Measurements from ENCODE around the gene ARHGEF4.

ARHGEF4 gene

GRCh38 chr2:130922417-130922816, 85.7 kb downstream of the ARHGEF4 start:
- H3K4me3 ChIP-seq (ENCODE audit: low read depth, low read length), result no peak overlapping the region
- DNase-seq (ENCODE audit: low read depth), result no peak
- no peak for TF ChIP-seq CTCF (IDR thresholded peaks at IDR 0.05; ENCODE audit: insufficient read depth, low read depth, low read length, missing control alignments)

DNA sequence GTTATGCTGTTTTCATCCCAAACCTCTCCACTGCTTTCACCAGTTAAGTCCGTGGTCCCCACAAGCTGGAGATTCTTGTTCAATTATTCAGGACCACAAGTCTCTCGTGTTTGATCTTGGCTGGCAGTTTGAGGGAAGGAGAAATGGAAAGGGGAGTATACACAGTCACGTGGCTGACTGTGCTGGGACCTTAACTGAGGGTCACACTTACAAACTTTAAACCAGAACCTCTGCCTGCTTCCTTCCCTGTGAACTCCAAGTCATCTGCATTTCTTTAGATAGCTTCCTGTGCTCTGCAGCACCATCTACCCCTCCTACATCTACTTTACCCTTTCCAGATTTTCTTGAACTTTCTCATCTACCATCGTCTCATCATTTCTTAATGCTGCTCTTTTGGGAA, 91.7 kb downstream of the ARHGEF4 start:
- no peak for DNase-seq (ENCODE audit: low read depth)
- TF ChIP-seq CTCF (IDR thresholded peaks at IDR 0.05; ENCODE audit: insufficient read depth, low read depth, low read length, missing control alignments), result no peak
- H3K4me3 ChIP-seq (ENCODE audit: low read depth, low read length), result no peak overlapping the region

- no peak for TF ChIP-seq CTCF (IDR thresholded peaks at IDR 0.05; ENCODE audit: insufficient read depth, low read depth, low read length, missing control alignments)
- DNase-seq (ENCODE audit: low read depth), result no peak
- no peak overlapping the region for H3K4me3 ChIP-seq (ENCODE audit: low read depth, low read length)
Measured at GRCh38 chr2:130930740-130931659, 94.3 kb downstream of the ARHGEF4 start.

GRCh38 chr2:130933501-130933900, 96.8 kb downstream of the ARHGEF4 start:
- no peak for TF ChIP-seq CTCF (IDR thresholded peaks at IDR 0.05; ENCODE audit: insufficient read depth, low read depth, low read length, missing control alignments)
- no peak overlapping the region for H3K4me3 ChIP-seq (ENCODE audit: low read depth, low read length)

DNA sequence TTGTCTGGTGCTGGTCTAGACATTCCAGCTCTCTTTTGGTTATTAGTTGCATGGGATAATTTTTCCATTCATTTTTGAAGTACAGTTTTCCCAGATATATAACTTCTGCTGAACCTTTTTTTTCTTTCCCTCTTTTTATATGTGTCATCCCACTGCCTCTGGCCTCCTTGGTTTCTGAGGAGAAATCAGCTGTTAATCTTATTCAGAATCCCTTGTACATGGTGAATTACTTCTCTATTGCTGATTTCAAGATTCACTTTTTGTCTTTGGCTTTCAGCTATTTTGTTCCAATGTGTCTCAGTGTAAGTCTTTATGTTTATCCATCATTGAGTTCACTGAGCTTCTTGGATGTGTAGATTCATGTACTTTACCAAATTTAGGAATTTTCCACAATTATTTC, 99.7 kb downstream of the ARHGEF4 start:
- H3K4me3 ChIP-seq (ENCODE audit: low read depth, low read length), result no peak overlapping the region
- no peak for TF ChIP-seq CTCF (IDR thresholded peaks at IDR 0.05; ENCODE audit: insufficient read depth, low read depth, low read length, missing control alignments)
- DNase-seq (ENCODE audit: low read depth), result no peak

More at GRCh38 chr2:130933501-130933900, 96.8 kb downstream of the ARHGEF4 start:
- DNase-seq (ENCODE audit: low read depth), result no peak

GRCh38 chr2:130947967-130948366, 111.3 kb downstream of the ARHGEF4 start:
- DNase-seq (ENCODE audit: low read depth), result no peak

More at GRCh38 chr2:130947967-130948366, 111.3 kb downstream of the ARHGEF4 start:
- TF ChIP-seq CTCF (IDR thresholded peaks at IDR 0.05; ENCODE audit: insufficient read depth, low read depth, low read length, missing control alignments), result no peak
- H3K4me3 ChIP-seq (ENCODE audit: low read depth, low read length), result no peak overlapping the region
